NOMO-1 (cell line): ENCODE measurements around the gene SMAD4.

Source experiments
- DNase-seq, 2 experiments: peaks; one replicate each; lab custom pipeline; 2025; ENCODE audit not compliant: unreplicated experiment in 2 of 2; lab: John Stamatoyannopoulos, UW

The SMAD4 gene

GRCh38 chr18:51020536-51020935, 9.5 kb upstream of the SMAD4 start:
- DNase-seq, result no peak

GRCh38 chr18:51021226-51021965, 8.6 kb upstream of the SMAD4 start:
- no peak for DNase-seq

- DNase-seq, result no peak
Measured at GRCh38 chr18:51025512-51025911, 4.5 kb upstream of the SMAD4 start.

GRCh38 chr18:51028201-51028805, 1.7 kb upstream of the SMAD4 start:
- DNase-seq, result peak in 1 of 2 experiments; percentile 50

GRCh38 chr18:51029378-51029693, 677 bp upstream of the SMAD4 start:
- DNase-seq, result no peak

- DNase-seq, result peak; percentile 46 to 50
Measured at GRCh38 chr18:51030537-51031258, 685 bp downstream of the SMAD4 start.

GRCh38 chr18:51032193-51032592, 2.2 kb downstream of the SMAD4 start:
- no peak for DNase-seq

- no peak for DNase-seq
Measured at GRCh38 chr18:51037230-51037629, 7.2 kb downstream of the SMAD4 start.

- no peak for DNase-seq
Measured at GRCh38 chr18:51038110-51038509, 8.1 kb downstream of the SMAD4 start.

GRCh38 chr18:51039138-51040112, 9.4 kb downstream of the SMAD4 start:
- no peak for DNase-seq

- no peak for DNase-seq
Measured at GRCh38 chr18:51041677-51042352, 11.8 kb downstream of the SMAD4 start.

- DNase-seq, result no peak
Measured at GRCh38 chr18:51044928-51045585, 15.0 kb downstream of the SMAD4 start.

- no peak for DNase-seq
Measured at GRCh38 chr18:51048190-51048589, 18.2 kb downstream of the SMAD4 start.

- DNase-seq, result no peak
Measured at GRCh38 chr18:51049137-51049536, 19.1 kb downstream of the SMAD4 start.

- DNase-seq, result peak in 1 of 2 experiments; percentile 34
Measured at GRCh38 chr18:51051105-51051712, 21.2 kb downstream of the SMAD4 start.

GRCh38 chr18:51053814-51054213, 23.8 kb downstream of the SMAD4 start:
- DNase-seq, result no peak

GRCh38 chr18:51054764-51055163, 24.8 kb downstream of the SMAD4 start:
- DNase-seq, result no peak

GRCh38 chr18:51059969-51060368, 30.0 kb downstream of the SMAD4 start:
- no peak for DNase-seq

- DNase-seq, result no peak
Measured at GRCh38 chr18:51064256-51064655, 34.2 kb downstream of the SMAD4 start.
